Right lobe of liver (tissue), 6 donors: ENCODE results near the gene TGFBR3L. TPM values are rescaled to one million over a fixed set of nuclear protein-coding genes. Genes with fewer than 3 reads are reported as not detected.

Source experiments
- ATAC-seq, 4 donors: fragments of 200-7000 bp; cut with Tn5 transposase; one replicate each; pipeline ENCODE4 v1.9.1; 2020; ENCODE audit warnings: mild to moderate bottlenecking in 4 of 4, moderate library complexity in 4 of 4
- DNase-seq, 3 donors: peaks; one replicate each; pipeline ENCODE4 v3.0.0-alpha.2; 2020
- H3K27ac ChIP-seq, 3 donors: fragments of 200-600 bp; one replicate each; pipeline ENCODE4 v1.8.0; 2022
- H3K27me3 ChIP-seq, 2 donors: fragments of 200-600 bp; one replicate each; pipeline ENCODE4 v1.8.0; 2022
- H3K36me3 ChIP-seq, 4 donors: fragments of 200-600 bp; sonication (generic) in 1 of 4; one replicate each; pipeline versions ENCODE4 v1.5.1 to v1.8.0; 2017 to 2022; ENCODE audit warnings: control low read depth in 1 of 4
- H3K4me1 ChIP-seq, 4 donors: fragments of 200-600 bp; sonication (generic) in 1 of 4; one replicate each; pipeline versions ENCODE4 v1.5.1 to v1.8.0; 2017 to 2022; ENCODE audit warnings: control low read depth in 1 of 4
- H3K4me3 ChIP-seq, 3 donors: fragments of 200-600 bp; one replicate each; pipeline ENCODE4 v1.8.0; 2022
- H3K9me3 ChIP-seq, 4 donors: fragments of 200-600 bp; sonication (generic) in 1 of 4; one replicate each; pipeline versions ENCODE4 v1.5.1 to v1.8.0; 2017 to 2022; ENCODE audit warnings: control low read depth in 1 of 4
- POLR2A ChIP-seq: fragments of 450-650 bp; IDR thresholded peaks from one replicate; pipeline ENCODE4 v1.6.1; 2017; ENCODE audit warnings: antibody characterized with exemption, mild to moderate bottlenecking
- WGBS: methylation state at CpG from one replicate; pipeline ENCODE4 v1.1.6; 2018; ENCODE audit warnings: low coverage, low lambda C conversion rate; ENCODE audit not compliant: insufficient coverage; ENCODE audit errors: missing lambda C conversion rate; 5-methylcytosine and 5-hydroxymethylcytosine counted together
- intact Hi-C, 2 donors: fragments of 100-400 bp; cut with DNase I; formaldehyde crosslinking; loops; one replicate each; pipeline versions ENCODE4 v1.11.2 to v1.14.1; 2022
- long read RNA-seq: library from polyadenylated mRNA; unstranded; transcript quantifications from one replicate; pipeline ENCODE4 v2.0.0, GENCODE V29; 2019
- total RNA-seq, 6 experiments: library from RNA; depleted of rRNA in 2 of 6; stranded (reverse); fragments of >200 nt in 2 of 6; fragmentation: NEBNext Ultra II Directional in 3 of 6; extraction: Animal tissue kit (Norgen Biotek cat#: 25700) in 3 of 6; gene quantifications; one replicate each; pipeline versions ENCODE4 v1.1.0 to v1.2.4, GENCODE V29; 2016 to 2023
- TF ChIP-seq, protein P1 (sequence below), 4 donors: fragments of 200-600 bp in 3 of 4; fragments of 450-650 bp in 1 of 4; IDR thresholded peaks; one replicate each; pipeline versions ENCODE4 v1.5.1 to v1.8.0; 2016 to 2022; ENCODE audit warnings: antibody characterized with exemption in 4 of 4, mild to moderate bottlenecking in 2 of 4
- donor health status: DM: no; HTN: yes; CAD: no.
- donor health status: DM: no; HTN: no; CAD: no.
- donor health status: DM: no; HTN: no; CAD: no.
- donor health status: DM: no; HTN: yes; CAD: no.
- donor health status: DM: no; HTN: yes; CAD: no.

TGFBR3L gene
- 1 to 10 TPM in 3 of 6 experiments, under 1 TPM in 3; 0.42 to 2.9 (median 1.3) TPM for total RNA-seq
- long read RNA-seq = 0 reads

GRCh38 chr19:7914598-7915045, at the start of gene TGFBR3L:
TSS of gene TGFBR3L (plus strand) at chr19:7914830.
- Histone ChIP-seq H3K27me3 (no peaks in the 10 kb centered on the region), H3K4me3 (no peak within 1 kb of the TSS), H3K36me3 (peaks cover 0 to 24% (median 8%) of the 10 kb centered on the region in 4 donors), H3K9me3 (no peaks in the 10 kb centered on the region), H3K27ac (no peak within 1 kb of the TSS), H3K4me1 (peaks cover 0 to 31% (median 7%) of the 10 kb centered on the region in 4 donors)
- TF ChIP-seq POLR2A = no peak
- TF ChIP-seq, protein P1, sequence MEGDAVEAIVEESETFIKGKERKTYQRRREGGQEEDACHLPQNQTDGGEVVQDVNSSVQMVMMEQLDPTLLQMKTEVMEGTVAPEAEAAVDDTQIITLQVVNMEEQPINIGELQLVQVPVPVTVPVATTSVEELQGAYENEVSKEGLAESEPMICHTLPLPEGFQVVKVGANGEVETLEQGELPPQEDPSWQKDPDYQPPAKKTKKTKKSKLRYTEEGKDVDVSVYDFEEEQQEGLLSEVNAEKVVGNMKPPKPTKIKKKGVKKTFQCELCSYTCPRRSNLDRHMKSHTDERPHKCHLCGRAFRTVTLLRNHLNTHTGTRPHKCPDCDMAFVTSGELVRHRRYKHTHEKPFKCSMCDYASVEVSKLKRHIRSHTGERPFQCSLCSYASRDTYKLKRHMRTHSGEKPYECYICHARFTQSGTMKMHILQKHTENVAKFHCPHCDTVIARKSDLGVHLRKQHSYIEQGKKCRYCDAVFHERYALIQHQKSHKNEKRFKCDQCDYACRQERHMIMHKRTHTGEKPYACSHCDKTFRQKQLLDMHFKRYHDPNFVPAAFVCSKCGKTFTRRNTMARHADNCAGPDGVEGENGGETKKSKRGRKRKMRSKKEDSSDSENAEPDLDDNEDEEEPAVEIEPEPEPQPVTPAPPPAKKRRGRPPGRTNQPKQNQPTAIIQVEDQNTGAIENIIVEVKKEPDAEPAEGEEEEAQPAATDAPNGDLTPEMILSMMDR (IDR thresholded peaks at IDR 0.05) = no peak
- WGBS = 21% methylated on average over 6 of the region's 12 CpGs
- DNase-seq (peak; percentile 41 to 68 (median 67)), ATAC-seq (peak; percentile 1 to 3 (median 1))
- intact Hi-C loops = no loop called here

DNA sequence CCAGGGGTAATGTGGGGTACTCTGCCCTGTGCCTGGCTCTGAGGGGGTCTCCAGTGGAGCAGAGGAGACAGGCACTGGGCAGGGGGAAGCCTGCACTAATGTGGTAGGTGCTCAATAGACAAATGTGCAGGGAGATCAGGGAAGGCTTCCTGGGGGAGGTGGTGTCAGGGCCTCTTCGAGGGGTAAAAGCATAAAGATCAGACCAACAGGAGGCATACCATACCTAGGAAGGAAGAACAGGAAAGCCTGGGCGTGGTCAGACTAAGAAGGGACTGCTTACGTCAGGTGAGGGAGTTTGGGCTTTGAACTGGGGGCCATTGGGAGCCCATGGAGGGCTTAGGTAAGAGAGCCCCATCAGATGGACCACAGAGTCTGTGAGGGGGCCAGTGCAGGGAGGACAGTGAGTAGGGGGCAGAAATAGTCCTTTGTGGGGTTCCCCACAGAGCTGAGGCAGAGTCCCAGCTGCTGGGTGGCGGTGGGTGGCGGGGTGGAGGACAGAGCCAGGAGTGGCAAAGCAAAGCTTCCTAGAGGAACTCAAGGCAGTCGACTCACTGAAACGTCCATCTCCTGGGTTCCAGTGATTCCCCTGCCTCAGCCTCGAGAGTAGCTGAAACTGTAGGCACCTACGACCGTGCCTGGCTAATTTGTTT, 49.2 kb upstream of the TGFBR3L start:
- Histone ChIP-seq H3K27ac (no peak overlapping the region), H3K36me3 (no peaks in the 10 kb centered on the region), H3K4me3 (no peak overlapping the region), H3K4me1 (peaks cover 0 to 12% (median 0%) of the 10 kb centered on the region in 4 donors), H3K9me3 (no peaks in the 10 kb centered on the region), H3K27me3 (no peaks in the 10 kb centered on the region)
- intact Hi-C loops = no loop called here
- DNase-seq = no peak
- no peak for ATAC-seq
- WGBS = 53% methylated on average over 5 of the region's 10 CpGs
- TF ChIP-seq POLR2A = no peak
- TF ChIP-seq, protein P1 (IDR thresholded peaks at IDR 0.05) = no peak

- no peaks in the 10 kb centered on the region for H3K9me3 ChIP-seq
- no peak for ATAC-seq
- no peaks in the 10 kb centered on the region for H3K27me3 ChIP-seq
- H3K4me3 ChIP-seq = no peak overlapping the region
- DNase-seq = no peak
- 76% methylated on average over 6 of the region's 12 CpGs for WGBS
- peaks cover 0 to 12% (median 0%) of the 10 kb centered on the region in 4 donors for H3K4me1 ChIP-seq
- TF ChIP-seq, protein P1 (IDR thresholded peaks at IDR 0.05) = no peak
- TF ChIP-seq POLR2A = no peak
- no peak overlapping the region for H3K27ac ChIP-seq
- intact Hi-C loops = no loop called here
- H3K36me3 ChIP-seq = no peaks in the 10 kb centered on the region
Measured at GRCh38 chr19:7866399-7867091, 48.1 kb upstream of the TGFBR3L start.

DNA sequence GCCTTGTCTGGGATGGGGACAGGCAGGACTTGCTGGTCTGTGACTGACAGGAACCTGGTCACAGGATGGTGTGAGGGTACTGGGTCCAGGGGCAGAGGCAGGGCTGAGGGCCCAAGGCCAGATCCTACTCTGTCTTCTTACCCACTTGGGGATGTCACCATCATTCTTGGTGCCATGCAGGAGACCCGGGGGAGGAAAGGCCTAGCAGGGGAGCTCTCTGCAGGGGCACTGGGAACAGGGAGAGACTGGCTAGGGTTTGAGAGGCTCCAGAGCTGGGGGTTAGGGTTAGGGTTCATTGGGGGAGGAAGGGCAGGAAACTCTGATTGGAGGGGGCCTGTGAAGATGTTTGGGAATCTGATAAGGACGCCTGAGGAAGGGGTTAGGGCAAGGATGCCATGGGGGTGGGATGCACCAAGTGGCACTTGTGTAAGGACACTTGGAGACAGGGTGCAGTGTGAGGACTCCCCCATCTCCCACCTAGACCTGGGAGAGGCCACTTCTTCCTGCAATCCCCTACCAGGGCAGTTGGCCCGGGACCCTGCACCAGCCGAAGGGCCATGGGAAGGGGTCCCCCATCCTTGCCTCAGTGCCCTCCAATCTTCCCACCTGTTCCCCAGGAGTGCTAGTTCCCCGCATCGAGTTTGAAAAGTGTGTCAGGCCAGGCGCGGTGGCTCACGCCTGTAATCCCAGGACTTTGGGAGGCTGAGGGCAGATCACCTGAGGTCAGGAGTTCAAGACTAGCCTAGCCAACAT, 47.4 kb upstream of the TGFBR3L start:
- H3K9me3 ChIP-seq = no peaks in the 10 kb centered on the region
- no peak for TF ChIP-seq POLR2A
- TF ChIP-seq, protein P1 (IDR thresholded peaks at IDR 0.05) = no peak
- H3K36me3 ChIP-seq = no peaks in the 10 kb centered on the region
- H3K4me3 ChIP-seq = no peak overlapping the region
- no peaks in the 10 kb centered on the region for H3K27me3 ChIP-seq
- H3K4me1 ChIP-seq = peaks cover 0 to 8% (median 0%) of the 10 kb centered on the region in 4 donors
- no peak for ATAC-seq
- WGBS = 57% methylated on average over 2 of the region's 9 CpGs
- H3K27ac ChIP-seq = no peak overlapping the region
- intact Hi-C loops = no loop called here
- no peak for DNase-seq
